Cardiac fibroblast (primary cell): ENCODE measurements around the gene FPR2.

Experiments used
- DNase-seq, 2 donors: peaks; one replicate each; pipeline versions ENCODE4 v3.0.0 to v3.0.0-alpha.2; 2010; ENCODE audit warnings: low read depth in 2 of 2
- H3K4me3 ChIP-seq, 2 donors: replicated peaks in 1 of 2; 1 replicate in 1 of 2; 2 replicates in 1 of 2; pipeline ENCODE4 v1.5.1; 2011; ENCODE audit warnings: low read depth in 2 of 2, low read length in 2 of 2, mild to moderate bottlenecking in 2 of 2, moderate library complexity in 1 of 2
- TF ChIP-seq, protein P1 (sequence below): IDR thresholded peaks from one replicate; pipeline ENCODE4 v1.5.1; 2011; ENCODE audit warnings: low read depth, mild to moderate bottlenecking, low read length, inconsistent platforms

Gene FPR2

GRCh38 chr19:51786646-51787494 is 25.9 kb downstream of the FPR2 start:
- DNase-seq: no peak
- no peak overlapping the region for H3K4me3 ChIP-seq
- TF ChIP-seq, protein P1, sequence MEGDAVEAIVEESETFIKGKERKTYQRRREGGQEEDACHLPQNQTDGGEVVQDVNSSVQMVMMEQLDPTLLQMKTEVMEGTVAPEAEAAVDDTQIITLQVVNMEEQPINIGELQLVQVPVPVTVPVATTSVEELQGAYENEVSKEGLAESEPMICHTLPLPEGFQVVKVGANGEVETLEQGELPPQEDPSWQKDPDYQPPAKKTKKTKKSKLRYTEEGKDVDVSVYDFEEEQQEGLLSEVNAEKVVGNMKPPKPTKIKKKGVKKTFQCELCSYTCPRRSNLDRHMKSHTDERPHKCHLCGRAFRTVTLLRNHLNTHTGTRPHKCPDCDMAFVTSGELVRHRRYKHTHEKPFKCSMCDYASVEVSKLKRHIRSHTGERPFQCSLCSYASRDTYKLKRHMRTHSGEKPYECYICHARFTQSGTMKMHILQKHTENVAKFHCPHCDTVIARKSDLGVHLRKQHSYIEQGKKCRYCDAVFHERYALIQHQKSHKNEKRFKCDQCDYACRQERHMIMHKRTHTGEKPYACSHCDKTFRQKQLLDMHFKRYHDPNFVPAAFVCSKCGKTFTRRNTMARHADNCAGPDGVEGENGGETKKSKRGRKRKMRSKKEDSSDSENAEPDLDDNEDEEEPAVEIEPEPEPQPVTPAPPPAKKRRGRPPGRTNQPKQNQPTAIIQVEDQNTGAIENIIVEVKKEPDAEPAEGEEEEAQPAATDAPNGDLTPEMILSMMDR: no peak

DNA sequence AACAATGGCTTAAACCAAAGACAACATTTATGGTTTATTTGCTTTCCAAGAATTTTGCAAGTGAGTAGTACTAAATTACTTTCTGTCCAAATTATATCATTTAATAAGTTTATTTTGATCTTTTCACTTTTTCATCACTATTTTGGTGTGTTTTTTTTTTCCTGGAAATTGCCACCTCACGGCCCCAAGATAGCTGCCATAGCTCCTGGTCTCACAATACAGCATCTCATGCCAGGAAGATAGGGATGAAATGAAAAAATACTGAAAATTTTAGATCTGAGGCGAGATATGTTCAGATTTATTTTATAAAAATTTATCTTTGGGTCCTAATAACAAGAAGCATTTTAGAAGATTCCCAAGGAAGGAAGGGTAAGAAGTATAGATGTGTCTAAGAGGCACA is 27.0 kb downstream of the FPR2 start:
- no peak for DNase-seq
- no peak overlapping the region for H3K4me3 ChIP-seq
- TF ChIP-seq, protein P1: no peak

- TF ChIP-seq, protein P1: no peak
- peak; percentile 43 to 56 for DNase-seq
- H3K4me3 ChIP-seq: no peak overlapping the region
These were observed 28.2 kb downstream of the FPR2 start for GRCh38 chr19:51789061-51789795.

DNA sequence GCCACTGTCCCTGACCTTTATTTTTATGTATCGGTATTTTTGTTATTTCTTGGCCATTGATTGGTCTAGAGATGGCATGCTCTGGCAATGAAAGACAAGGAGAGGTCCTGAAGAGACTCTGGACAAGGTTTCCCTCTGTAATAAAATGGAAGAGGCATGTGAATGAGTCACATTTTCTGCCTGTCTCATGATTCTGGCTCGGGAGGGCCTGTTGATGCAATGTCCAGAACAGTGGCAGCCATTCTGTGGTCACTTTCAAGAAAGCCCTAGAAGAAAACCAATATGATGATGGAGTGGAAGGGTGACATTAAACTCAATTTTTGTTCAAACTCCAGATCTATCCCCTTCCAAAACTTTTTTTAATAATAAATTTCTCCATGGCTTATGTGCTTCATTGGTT is 32.0 kb downstream of the FPR2 start:
- DNase-seq: no peak
- TF ChIP-seq, protein P1: no peak
- H3K4me3 ChIP-seq: no peak overlapping the region

GRCh38 chr19:51793994-51794393 is 33.0 kb downstream of the FPR2 start:
- H3K4me3 ChIP-seq: no peak overlapping the region
- TF ChIP-seq, protein P1: no peak
- DNase-seq: no peak

DNA sequence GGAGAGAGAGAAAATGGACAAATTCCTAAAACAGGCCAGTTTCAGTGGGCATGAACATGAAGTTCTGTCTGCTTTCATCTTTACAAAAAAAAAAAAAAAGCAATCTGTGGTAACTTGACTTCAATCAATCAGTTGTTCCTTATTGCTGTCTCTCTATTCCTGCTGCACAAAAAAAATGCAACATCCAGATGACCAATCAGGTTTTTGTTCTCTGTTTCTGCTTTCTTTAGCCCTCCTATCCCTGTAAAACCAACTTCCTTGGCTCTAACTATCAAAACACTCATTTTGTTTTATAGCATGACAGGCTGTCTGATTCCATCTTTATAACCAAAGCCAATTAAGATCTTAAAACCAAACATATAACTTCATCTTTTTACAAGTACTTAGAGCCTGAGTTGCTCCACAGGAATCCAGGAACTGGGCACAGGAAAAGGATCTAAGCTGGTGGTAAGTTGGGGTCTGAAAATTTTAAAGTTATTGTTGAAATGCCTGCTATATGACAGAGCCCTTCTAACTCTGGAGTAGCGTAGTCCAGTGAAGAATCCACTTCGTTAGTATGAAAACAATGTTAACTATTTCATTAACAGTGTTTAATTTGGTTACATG is 34.0 kb downstream of the FPR2 start, which contains the start of gene FPR3:
Gene FPR3 (plus strand): TSS at position 273 of the 606 bp plus-strand sequence. CDS start 28,592 bp downstream, outside the sequence.
- DNase-seq: no peak
- TF ChIP-seq, protein P1: no peak
- no peak within 1 kb of the TSS for H3K4me3 ChIP-seq
